ENCODE measurements around the gene PSMA7.

GRCh38 chr20:62158541-62158940 lies 15.3 kb upstream of the PSMA7 start:
- TF ChIP-seq POLR2A (IDR thresholded peaks at IDR 0.05) (no peak), CTCF (IDR thresholded peaks at IDR 0.05) (no peak)
